HAP-1 (cell line): Measurements from ENCODE around the gene CAMKMT.

Experiments
- DNase-seq, 2 experiments: peaks; one replicate each; pipeline ENCODE4 v3.0.0-alpha.2; 2016 to 2020; ENCODE audit warnings: low spot score in 2 of 2
- H3K27me3 ChIP-seq: fragments of 250-450 bp; sonication (Bioruptor Pico); 2 replicates; pipeline ENCODE4 v1.5.1; 2020; ENCODE audit warnings: low read depth, mild to moderate bottlenecking, moderate library complexity
- H3K36me3 ChIP-seq: fragments of 250-450 bp; sonication (Bioruptor Pico); replicated peaks from 2 replicates; pipeline ENCODE4 v1.5.1; 2020; ENCODE audit warnings: mild to moderate bottlenecking
- H3K4me1 ChIP-seq: fragments of 250-450 bp; sonication (Bioruptor Pico); 2 replicates; pipeline ENCODE4 v1.5.1; 2020; ENCODE audit warnings: mild to moderate bottlenecking
- H3K4me3 ChIP-seq: fragments of 250-450 bp; sonication (Bioruptor Pico); 2 replicates; pipeline ENCODE4 v1.5.1; 2020; ENCODE audit warnings: mild to moderate bottlenecking, moderate library complexity
- H3K9me3 ChIP-seq: fragments of 250-450 bp; sonication (Bioruptor Pico); 2 replicates; pipeline ENCODE4 v1.5.1; 2020; ENCODE audit warnings: mild to moderate bottlenecking, moderate library complexity
- in situ Hi-C: fragments of 300-500 bp; cut with MboI; formaldehyde crosslinking; loops from 3 replicates; pipeline ENCODE4 v1.14.3; 2020; ENCODE audit warnings: low sequenced_read_pairs, inconsistent platforms, mixed read lengths

The CAMKMT gene

DNA sequence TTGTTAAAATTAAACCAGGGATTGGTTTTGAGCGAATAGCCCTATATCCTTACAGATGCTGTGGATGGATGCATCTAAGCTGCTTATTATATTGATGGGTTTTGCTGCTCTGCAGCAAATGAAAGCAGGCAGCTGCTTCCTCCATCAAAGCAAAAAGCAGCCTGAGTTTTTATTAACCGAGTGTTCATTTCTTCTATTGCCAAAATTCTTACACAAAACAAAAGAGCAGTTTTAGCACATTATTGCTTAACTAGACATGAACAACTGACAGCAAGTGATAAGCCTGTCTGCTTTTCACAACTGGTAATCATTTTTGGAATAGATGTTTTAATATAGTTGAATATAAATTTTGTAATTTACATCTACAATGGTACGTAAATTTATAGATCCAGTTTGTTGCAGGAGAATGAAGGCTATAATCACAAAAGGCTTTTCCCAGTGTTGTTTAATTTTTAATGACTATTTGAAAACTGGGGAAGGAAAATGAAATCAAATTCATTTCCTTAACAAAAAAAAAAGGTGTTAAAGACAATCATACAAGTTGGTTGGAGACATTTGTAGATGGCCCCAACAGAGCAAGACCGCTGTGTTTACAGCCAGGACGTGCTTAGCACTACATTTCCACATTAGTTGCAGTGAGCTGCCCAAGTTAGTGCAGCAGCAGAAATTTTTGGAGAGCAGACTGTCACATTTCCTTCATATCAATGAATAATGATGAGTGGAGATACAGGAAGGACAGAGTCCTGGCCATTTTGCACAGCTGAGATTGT lies 326.1 kb downstream of the CAMKMT start:
- no peaks in the 10 kb centered on the region for H3K36me3 ChIP-seq
- in situ Hi-C loops = no loop called here
- DNase-seq = no peak

DNA sequence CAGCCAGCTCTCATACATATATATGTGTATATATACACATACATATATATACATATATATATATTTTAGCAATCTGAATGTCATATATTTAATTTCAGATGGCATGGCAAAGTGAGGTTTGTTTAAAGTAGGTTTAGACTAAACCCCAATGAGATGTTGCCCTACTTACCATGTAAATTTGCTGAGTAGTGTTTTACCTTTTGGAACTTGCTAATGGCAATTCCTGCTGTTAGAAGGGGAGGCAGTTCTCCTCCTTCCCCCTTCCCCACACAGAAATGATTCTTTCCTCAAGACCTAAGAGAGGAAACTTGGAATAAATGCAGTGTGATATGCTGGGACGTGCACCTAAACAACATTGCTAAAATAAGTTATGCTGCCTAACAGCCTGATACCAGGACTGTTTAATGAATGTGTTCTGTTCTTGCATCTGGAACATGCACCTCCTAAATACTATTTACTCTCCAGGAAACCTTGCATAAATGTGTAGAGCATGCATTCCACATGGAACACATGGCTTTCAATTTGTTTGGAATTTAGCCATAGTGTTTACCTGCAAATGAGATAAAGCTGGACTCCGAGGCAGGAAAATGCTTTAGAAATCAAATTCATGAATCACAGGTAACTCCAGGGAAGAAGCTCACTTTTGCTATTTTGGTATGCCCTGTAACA lies 326.8 kb downstream of the CAMKMT start:
- no peaks in the 10 kb centered on the region for H3K4me1 ChIP-seq
- H3K9me3 ChIP-seq = no peaks in the 10 kb centered on the region
- no peak for DNase-seq
- no peaks in the 10 kb centered on the region for H3K36me3 ChIP-seq
- in situ Hi-C loops = no loop called here
- no peaks in the 10 kb centered on the region for H3K27me3 ChIP-seq
- H3K4me3 ChIP-seq = no peak overlapping the region

More for the DNA sequence above, 326.1 kb downstream of the CAMKMT start:
- no peak overlapping the region for H3K4me3 ChIP-seq
- no peaks in the 10 kb centered on the region for H3K4me1 ChIP-seq
- H3K9me3 ChIP-seq = no peaks in the 10 kb centered on the region
- H3K27me3 ChIP-seq = no peaks in the 10 kb centered on the region

DNA sequence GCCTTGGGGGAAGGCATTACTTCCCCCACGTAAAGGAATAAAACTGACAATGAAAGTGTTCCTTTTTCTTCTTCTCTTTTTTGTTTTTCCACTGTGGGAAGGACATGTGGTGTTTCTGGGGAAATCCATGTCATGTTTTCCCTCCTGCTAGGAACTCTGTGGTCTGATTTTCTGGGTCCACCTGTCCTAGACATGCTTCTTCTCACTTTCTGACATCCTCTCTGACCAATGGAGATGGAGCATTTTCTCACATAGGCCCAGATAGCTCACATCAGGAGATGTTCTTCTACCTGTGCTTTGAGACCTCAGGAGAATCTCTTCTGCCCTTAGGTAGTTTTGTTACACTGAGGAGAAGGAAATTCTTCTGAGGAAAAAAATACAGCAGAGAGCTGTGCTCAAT lies 327.8 kb downstream of the CAMKMT start:
- in situ Hi-C loops = no loop called here
- Histone ChIP-seq H3K36me3 (no peaks in the 10 kb centered on the region), H3K27me3 (no peaks in the 10 kb centered on the region), H3K4me1 (no peaks in the 10 kb centered on the region), H3K9me3 (no peaks in the 10 kb centered on the region), H3K4me3 (no peak overlapping the region)
- no peak for DNase-seq

DNA sequence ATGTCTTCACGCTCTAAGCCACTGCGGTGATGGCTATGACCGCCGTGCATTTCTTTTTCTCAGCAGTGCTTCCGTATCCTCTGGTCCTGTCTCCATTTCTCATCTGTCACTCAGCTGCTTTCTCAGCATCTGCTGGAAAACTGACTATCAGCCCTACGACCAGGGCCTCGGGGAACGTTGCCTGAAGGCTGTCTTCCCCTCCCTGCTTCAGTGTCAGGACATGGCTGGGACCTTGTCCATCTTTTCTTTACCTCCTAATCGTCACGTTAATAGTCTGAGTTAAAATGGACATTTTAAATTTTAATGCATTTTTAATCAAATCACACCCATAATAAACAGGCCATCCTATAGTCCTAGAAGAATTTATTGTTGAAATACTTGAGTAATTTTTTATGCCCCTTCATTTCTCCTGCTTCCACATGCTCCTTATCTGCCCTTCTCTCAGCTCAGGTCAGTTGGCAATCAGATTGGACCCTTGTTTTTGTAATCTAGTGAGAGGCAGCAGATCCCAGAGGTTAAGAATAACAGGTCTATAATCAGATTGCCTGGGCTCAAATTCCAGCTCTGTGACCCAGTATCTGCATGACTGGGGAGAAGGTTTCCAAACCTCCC lies 329.5 kb downstream of the CAMKMT start:
- H3K9me3 ChIP-seq = no peaks in the 10 kb centered on the region
- H3K27me3 ChIP-seq = no peaks in the 10 kb centered on the region
- H3K4me3 ChIP-seq = no peak overlapping the region
- no peak for DNase-seq
- no peaks in the 10 kb centered on the region for H3K4me1 ChIP-seq
- H3K36me3 ChIP-seq = no peaks in the 10 kb centered on the region
- in situ Hi-C loops = no loop called here

DNA sequence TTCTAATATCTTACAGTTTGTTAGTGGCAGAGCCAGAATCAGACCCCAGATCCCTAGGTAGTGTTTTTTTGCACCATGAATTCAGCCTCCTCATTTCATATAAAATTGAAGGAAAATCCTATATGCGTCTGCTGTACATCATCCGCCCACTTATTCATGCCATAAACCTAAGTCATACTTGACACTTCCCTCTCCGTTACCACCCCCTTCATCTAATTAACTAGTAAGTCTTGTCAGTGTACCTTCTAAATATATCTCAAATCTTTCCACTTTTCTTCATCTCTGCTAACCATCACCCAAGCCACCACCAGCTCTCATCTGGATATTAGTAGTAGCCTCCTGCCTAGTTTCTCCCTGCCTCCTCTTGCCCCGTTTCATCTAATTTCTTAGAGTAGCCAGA lies 331.1 kb downstream of the CAMKMT start:
- Histone ChIP-seq H3K4me1 (no peaks in the 10 kb centered on the region), H3K9me3 (no peaks in the 10 kb centered on the region), H3K36me3 (no peaks in the 10 kb centered on the region), H3K4me3 (no peak overlapping the region), H3K27me3 (no peaks in the 10 kb centered on the region; the same call in 1 of the 2 replicates)
- in situ Hi-C loops = no loop called here
- DNase-seq = no peak

DNA sequence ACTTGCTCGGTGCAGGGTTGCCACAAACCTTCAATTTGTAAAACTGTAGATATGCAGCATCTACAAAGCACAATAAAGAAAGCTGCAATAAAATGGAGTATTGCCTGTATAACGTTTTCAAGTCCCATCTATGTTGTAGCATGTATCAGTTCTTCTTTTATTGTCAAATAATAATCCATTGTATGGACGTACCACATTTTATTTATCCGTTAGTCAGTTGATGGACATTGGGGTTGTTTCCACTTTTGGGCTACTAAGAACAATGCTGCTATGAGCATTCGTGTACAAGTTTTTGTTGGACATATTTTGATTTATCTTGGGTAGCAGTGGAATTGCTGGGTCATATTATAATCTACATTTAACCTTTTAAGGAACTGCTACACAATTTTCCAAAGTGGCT lies 339.1 kb downstream of the CAMKMT start:
- Histone ChIP-seq H3K36me3 (no peaks in the 10 kb centered on the region), H3K9me3 (no peaks in the 10 kb centered on the region; the same call in 1 of the 2 replicates), H3K4me1 (peaks cover 11% of the 10 kb centered on the region), H3K4me3 (no peak overlapping the region), H3K27me3 (no peaks in the 10 kb centered on the region; the same call in 1 of the 2 replicates)
- DNase-seq = no peak
- in situ Hi-C loops = no loop called here

DNA sequence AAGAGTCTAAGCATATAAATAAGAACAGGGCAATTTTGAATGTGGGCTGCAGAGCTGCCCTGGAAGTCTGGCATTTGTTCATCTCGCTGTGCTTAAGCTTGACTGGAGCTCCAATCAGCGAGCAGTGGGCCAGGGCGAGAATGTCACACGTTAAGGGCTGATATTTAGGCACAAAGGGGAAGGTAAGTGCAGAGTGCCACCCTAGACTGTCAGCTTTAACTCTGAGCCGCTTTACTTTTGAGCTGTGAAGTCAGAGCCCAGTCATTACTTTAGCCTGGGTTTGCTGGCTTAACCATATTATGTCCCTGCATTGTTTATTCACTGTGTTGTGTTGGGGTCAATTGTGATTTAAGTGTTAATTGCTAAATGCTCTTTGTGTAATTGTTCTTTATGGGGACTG lies 343.6 kb downstream of the CAMKMT start:
- Histone ChIP-seq H3K4me1 (peaks cover 38% of the 10 kb centered on the region), H3K27me3 (no peaks in the 10 kb centered on the region), H3K4me3 (no peak overlapping the region), H3K9me3 (no peaks in the 10 kb centered on the region), H3K36me3 (no peaks in the 10 kb centered on the region)
- DNase-seq = peak; percentile 39 to 40
- in situ Hi-C loops = no loop called here

DNA sequence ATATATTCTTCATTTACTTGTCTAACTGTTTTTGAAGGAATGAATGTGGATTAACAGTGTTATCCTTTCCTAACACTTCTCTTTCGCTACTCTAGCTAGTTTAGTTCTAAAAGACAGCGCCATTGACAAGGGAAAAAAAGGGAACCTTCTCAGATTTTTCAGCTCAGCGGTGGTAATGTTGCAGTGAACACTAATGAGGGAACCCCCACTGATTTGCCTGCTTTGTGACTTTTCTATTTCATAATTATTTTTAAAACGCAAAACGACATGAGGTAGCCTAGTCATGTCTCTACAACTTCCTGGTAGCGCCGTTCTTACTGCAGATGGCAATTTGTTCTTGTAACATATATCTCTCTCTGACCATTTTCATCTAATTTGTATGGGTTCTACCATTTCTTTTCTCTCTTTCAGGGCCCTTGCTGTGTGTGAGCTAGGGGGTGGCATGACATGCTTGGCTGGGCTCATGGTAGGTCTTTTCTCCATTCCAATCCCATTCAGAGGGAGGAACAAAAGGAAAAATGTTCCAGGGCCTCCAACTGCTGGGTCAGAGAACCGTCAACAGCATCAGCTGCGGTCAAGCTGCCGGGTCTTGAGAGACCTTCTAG lies 344.2 kb downstream of the CAMKMT start:
- DNase-seq = peak; percentile 34 to 49
- H3K4me1 ChIP-seq = peaks cover 38% of the 10 kb centered on the region
- no peaks in the 10 kb centered on the region for H3K36me3 ChIP-seq
- no peaks in the 10 kb centered on the region for H3K27me3 ChIP-seq
- in situ Hi-C loops = no loop called here
- H3K4me3 ChIP-seq = no peak overlapping the region
- no peaks in the 10 kb centered on the region for H3K9me3 ChIP-seq

DNA sequence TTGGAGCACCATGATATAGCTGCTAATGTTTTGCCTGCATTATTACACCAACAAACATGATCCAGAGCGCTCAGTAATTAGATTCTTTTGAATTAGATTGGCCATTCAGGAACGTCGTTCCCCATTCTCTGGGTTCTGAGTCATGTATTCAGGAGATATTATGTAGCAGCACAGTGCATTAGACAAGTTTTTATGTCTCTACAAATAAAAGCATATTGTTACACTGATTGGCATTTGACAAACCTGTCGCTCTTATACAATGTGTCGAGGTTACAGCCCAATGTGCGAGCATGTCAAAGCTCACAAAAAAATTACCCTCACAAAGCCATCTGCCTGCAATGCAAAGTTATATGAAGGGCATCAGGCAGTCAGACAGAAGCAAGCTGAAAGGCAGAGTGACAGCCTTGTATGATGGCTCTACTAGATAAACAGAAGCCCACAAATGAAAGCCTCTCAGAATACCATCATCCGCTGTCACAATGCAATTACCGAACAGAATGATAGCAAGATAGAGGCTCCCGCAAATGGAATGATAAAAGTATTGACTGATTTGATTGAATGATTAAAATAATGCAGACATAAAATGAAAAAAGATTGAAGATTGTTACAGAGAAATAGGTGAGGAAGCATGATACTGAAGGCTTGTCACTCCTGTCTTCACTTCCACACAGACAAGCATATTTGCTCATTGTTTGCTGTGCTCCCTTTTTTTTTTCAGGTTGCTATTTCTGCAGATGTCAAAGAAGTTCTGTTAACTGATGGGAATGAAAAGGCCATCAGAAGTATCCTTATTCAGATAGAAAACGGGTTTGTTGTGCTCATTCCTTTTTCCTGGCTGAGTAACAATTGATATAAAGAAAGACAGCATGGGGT lies 345.2 kb downstream of the CAMKMT start:
- Histone ChIP-seq H3K9me3 (no peaks in the 10 kb centered on the region), H3K36me3 (no peaks in the 10 kb centered on the region), H3K4me1 (peaks cover 38% of the 10 kb centered on the region), H3K27me3 (no peaks in the 10 kb centered on the region), H3K4me3 (no peak overlapping the region)
- in situ Hi-C loops = no loop called here
- peak; percentile 76 to 98 for DNase-seq

DNA sequence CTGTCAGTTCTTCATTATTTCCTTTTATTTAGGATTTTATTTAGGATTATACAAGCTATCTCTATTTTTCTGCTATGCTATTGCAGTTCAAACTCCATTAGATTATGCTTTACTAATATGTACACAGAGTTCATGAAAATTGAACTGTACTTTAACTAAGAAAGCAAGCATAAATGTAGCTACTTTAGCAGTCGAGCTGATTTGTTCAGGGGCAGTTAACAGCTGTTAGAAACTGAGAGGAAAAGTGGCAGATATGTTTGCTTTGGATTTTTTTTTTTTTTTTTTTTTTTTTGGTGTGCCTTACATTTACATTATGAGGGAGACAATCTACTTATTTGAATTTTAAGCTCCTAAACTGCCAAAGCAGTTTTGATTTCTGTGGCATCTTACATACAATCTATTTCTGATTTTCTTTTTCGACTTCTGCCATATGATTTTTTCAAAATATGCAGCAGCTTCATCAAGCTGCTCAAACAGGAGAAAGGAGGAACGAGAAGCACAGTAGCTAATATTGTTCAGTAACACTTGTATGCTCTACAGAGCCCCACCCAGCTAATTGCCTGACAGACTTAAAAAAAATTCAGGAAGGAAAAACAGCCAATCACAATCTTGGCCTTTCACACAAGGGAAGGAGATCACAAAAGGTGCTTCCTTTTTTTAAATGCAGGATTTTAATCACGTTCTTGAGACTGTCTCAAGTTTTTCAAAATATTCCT lies 346.4 kb downstream of the CAMKMT start:
- Histone ChIP-seq H3K36me3 (no peaks in the 10 kb centered on the region), H3K27me3 (no peaks in the 10 kb centered on the region), H3K4me1 (peaks cover 38% of the 10 kb centered on the region), H3K4me3 (no peak overlapping the region), H3K9me3 (no peaks in the 10 kb centered on the region)
- in situ Hi-C loops = no loop called here
- DNase-seq = peak; percentile 35 to 57

DNA sequence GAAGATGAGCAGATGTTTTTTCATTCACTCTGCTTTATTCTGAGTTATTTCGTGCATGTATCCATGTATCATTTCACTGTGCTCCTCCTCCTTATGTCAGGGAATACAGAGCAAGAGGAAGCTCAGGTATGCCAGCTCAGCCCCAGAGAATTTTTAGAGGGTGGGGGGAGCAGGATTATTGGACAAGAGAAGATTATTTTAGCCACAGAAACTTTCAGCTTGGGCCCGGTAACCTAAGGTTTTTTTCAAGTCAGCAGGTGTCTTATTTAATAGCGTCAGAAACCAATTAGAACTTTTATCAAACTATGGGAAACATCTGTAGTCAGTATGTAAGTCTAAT lies 346.9 kb downstream of the CAMKMT start:
- no peaks in the 10 kb centered on the region for H3K36me3 ChIP-seq
- H3K9me3 ChIP-seq = no peaks in the 10 kb centered on the region
- H3K4me3 ChIP-seq = no peak overlapping the region
- in situ Hi-C loops = no loop called here
- H3K4me1 ChIP-seq = peaks cover 38% of the 10 kb centered on the region
- no peak for DNase-seq
- no peaks in the 10 kb centered on the region for H3K27me3 ChIP-seq

DNA sequence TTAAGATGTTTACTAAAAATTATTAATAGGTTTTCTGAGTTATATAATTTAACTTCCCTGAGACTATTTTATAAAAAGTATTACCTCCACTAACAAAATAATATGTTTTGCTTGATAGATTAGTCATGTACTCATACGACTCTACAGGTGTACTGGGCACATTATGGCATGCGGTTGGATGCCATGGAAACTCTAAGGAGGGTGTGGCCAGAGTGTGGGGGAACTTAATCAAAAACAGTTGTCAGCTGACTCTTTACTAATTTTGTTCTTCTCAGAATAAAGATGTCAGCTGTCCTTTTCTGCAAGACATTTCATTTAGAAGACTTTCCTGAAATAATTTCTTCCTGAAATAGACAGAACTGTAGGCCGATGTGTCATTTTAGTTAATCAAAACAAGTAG lies 351.4 kb downstream of the CAMKMT start:
- no peak overlapping the region for H3K4me3 ChIP-seq
- H3K27me3 ChIP-seq = no peaks in the 10 kb centered on the region
- no peaks in the 10 kb centered on the region for H3K36me3 ChIP-seq
- peaks cover 11% of the 10 kb centered on the region for H3K4me1 ChIP-seq
- in situ Hi-C loops = no loop called here
- no peaks in the 10 kb centered on the region for H3K9me3 ChIP-seq
- DNase-seq = no peak

DNA sequence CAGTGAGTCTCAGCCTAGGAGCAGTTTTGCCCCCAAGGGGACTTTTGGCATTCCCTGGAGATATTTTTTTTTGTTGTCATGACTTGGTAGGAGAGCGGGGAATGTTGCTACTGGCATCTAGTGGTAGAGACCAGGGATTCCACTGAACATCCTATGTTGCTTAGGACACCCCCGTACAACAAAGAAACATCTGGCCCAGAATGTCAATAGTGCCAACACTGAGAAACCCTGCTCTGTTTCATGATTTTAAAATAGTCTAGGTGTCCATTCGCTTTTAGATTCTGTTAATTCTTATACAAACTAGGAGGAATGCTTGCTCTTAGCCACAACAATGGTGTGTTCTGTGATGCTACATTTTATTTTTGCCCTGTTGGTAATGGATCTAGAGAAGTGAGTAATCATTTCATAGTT lies 353.9 kb downstream of the CAMKMT start:
- Histone ChIP-seq H3K4me3 (no peak overlapping the region), H3K9me3 (no peaks in the 10 kb centered on the region), H3K27me3 (no peaks in the 10 kb centered on the region), H3K36me3 (no peaks in the 10 kb centered on the region), H3K4me1 (peaks cover 3% of the 10 kb centered on the region; the same call in 1 of the 2 replicates)
- in situ Hi-C loops = no loop called here
- peak; percentile 69 to 75 for DNase-seq
